ENCODE data around the gene SNRPB2.

DNA sequence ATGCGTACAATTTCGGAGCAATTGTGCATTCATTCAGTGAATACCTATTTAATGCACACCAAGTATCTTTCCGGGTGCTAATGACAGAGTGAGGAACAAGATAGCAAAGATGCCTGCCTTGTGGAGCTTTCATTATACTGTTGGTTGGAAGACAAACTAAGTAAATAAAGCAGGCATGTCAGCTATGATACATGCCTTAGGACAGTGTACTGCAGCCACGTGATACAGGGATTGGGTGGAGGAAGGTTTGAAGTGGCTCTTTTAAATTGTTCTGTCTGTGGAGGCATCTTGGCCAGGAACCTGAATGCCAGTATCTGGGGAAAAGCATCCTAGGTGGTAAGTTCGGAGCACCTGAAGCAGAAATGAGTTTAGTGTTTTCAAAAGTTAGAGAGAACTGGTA is 15.4 kb downstream of the SNRPB2 start:
- TF ChIP-seq, protein P1, sequence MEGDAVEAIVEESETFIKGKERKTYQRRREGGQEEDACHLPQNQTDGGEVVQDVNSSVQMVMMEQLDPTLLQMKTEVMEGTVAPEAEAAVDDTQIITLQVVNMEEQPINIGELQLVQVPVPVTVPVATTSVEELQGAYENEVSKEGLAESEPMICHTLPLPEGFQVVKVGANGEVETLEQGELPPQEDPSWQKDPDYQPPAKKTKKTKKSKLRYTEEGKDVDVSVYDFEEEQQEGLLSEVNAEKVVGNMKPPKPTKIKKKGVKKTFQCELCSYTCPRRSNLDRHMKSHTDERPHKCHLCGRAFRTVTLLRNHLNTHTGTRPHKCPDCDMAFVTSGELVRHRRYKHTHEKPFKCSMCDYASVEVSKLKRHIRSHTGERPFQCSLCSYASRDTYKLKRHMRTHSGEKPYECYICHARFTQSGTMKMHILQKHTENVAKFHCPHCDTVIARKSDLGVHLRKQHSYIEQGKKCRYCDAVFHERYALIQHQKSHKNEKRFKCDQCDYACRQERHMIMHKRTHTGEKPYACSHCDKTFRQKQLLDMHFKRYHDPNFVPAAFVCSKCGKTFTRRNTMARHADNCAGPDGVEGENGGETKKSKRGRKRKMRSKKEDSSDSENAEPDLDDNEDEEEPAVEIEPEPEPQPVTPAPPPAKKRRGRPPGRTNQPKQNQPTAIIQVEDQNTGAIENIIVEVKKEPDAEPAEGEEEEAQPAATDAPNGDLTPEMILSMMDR (IDR thresholded peaks at IDR 0.05; ENCODE audit: poor library complexity, severe bottlenecking) = no peak
- no peak for TF ChIP-seq EZH2 (IDR thresholded peaks at IDR 0.05; ENCODE audit: borderline replicate concordance, insufficient read depth, low read length, poor library complexity, severe bottlenecking)
- no peak for TF ChIP-seq RAD21 (conservative IDR thresholded peaks at IDR 0.05)
- no peak for TF ChIP-seq TAF1 (IDR thresholded peaks at IDR 0.05; ENCODE audit: low read depth)
- TF ChIP-seq POLR2AphosphoS5 (IDR thresholded peaks at IDR 0.05) = no peak
- TF ChIP-seq, protein P2, sequence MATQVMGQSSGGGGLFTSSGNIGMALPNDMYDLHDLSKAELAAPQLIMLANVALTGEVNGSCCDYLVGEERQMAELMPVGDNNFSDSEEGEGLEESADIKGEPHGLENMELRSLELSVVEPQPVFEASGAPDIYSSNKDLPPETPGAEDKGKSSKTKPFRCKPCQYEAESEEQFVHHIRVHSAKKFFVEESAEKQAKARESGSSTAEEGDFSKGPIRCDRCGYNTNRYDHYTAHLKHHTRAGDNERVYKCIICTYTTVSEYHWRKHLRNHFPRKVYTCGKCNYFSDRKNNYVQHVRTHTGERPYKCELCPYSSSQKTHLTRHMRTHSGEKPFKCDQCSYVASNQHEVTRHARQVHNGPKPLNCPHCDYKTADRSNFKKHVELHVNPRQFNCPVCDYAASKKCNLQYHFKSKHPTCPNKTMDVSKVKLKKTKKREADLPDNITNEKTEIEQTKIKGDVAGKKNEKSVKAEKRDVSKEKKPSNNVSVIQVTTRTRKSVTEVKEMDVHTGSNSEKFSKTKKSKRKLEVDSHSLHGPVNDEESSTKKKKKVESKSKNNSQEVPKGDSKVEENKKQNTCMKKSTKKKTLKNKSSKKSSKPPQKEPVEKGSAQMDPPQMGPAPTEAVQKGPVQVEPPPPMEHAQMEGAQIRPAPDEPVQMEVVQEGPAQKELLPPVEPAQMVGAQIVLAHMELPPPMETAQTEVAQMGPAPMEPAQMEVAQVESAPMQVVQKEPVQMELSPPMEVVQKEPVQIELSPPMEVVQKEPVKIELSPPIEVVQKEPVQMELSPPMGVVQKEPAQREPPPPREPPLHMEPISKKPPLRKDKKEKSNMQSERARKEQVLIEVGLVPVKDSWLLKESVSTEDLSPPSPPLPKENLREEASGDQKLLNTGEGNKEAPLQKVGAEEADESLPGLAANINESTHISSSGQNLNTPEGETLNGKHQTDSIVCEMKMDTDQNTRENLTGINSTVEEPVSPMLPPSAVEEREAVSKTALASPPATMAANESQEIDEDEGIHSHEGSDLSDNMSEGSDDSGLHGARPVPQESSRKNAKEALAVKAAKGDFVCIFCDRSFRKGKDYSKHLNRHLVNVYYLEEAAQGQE (IDR thresholded peaks at IDR 0.05; ENCODE audit: borderline replicate concordance) = no peak
- no peak for TF ChIP-seq SMC3 (conservative IDR thresholded peaks at IDR 0.05; ENCODE audit: poor library complexity)
- TF ChIP-seq EP300 (conservative IDR thresholded peaks at IDR 0.05; ENCODE audit: poor library complexity, severe bottlenecking) = no peak
- TF ChIP-seq MXI1 (conservative IDR thresholded peaks at IDR 0.05; ENCODE audit: poor library complexity, severe bottlenecking) = no peak

All from neural cell (in vitro differentiated cells).